Testis (tissue), 2 donors: ENCODE measurements around the gene LCN9.

Source experiments
- POLR2A ChIP-seq: fragments of 450-650 bp; IDR thresholded peaks from one replicate; pipeline ENCODE4 v1.6.1; 2017; ENCODE audit warnings: antibody characterized with exemption, mild to moderate bottlenecking, moderate library complexity
- TF ChIP-seq, protein P1 (sequence below), 3 experiments: fragments of 450-650 bp in 2 of 3; fragments of 200-600 bp in 1 of 3; sonication (generic) in 1 of 3; IDR thresholded peaks; one replicate each; pipeline ENCODE4 v1.5.1; 2016 to 2019; ENCODE audit warnings: antibody characterized with exemption in 3 of 3, mild to moderate bottlenecking in 2 of 3, moderate library complexity in 1 of 3

DNA sequence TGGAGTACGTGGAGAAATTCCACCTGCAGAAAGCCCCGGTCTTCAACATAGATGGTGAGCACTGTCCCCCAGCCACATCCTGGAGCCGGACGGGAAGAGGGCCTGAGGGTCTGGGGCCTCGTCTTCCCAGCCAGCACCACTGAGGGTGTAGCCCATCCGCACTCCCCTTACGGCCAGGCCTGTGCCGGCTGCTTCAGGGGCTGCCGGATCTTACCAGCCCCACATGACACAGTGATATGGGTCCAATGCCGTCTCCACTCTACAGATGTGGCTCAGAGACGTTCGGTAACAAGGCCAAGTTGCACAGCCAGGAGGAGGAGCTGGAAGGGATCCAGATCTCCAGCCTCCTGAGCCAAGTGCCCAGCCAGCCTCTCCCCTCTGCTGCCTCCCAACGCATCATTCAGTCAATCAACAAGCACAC is 45.1 kb upstream of the LCN9 start:
- TF ChIP-seq, protein P1, sequence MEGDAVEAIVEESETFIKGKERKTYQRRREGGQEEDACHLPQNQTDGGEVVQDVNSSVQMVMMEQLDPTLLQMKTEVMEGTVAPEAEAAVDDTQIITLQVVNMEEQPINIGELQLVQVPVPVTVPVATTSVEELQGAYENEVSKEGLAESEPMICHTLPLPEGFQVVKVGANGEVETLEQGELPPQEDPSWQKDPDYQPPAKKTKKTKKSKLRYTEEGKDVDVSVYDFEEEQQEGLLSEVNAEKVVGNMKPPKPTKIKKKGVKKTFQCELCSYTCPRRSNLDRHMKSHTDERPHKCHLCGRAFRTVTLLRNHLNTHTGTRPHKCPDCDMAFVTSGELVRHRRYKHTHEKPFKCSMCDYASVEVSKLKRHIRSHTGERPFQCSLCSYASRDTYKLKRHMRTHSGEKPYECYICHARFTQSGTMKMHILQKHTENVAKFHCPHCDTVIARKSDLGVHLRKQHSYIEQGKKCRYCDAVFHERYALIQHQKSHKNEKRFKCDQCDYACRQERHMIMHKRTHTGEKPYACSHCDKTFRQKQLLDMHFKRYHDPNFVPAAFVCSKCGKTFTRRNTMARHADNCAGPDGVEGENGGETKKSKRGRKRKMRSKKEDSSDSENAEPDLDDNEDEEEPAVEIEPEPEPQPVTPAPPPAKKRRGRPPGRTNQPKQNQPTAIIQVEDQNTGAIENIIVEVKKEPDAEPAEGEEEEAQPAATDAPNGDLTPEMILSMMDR (IDR thresholded peaks at IDR 0.05), result no peak
- TF ChIP-seq POLR2A, result no peak
